Right forelimb (tissue), 1 donor: Measurements from ENCODE around the gene MISP.
"Not testable (repeated sequence)": the region's sequence is repeated elsewhere in the genome, so short reads cannot be mapped to it uniquely, and the experiment has no call there.

Source experiments
- DNase-seq: peaks from one replicate; pipeline ENCODE4 v3.0.0-alpha.2; 2018

The MISP gene

DNA sequence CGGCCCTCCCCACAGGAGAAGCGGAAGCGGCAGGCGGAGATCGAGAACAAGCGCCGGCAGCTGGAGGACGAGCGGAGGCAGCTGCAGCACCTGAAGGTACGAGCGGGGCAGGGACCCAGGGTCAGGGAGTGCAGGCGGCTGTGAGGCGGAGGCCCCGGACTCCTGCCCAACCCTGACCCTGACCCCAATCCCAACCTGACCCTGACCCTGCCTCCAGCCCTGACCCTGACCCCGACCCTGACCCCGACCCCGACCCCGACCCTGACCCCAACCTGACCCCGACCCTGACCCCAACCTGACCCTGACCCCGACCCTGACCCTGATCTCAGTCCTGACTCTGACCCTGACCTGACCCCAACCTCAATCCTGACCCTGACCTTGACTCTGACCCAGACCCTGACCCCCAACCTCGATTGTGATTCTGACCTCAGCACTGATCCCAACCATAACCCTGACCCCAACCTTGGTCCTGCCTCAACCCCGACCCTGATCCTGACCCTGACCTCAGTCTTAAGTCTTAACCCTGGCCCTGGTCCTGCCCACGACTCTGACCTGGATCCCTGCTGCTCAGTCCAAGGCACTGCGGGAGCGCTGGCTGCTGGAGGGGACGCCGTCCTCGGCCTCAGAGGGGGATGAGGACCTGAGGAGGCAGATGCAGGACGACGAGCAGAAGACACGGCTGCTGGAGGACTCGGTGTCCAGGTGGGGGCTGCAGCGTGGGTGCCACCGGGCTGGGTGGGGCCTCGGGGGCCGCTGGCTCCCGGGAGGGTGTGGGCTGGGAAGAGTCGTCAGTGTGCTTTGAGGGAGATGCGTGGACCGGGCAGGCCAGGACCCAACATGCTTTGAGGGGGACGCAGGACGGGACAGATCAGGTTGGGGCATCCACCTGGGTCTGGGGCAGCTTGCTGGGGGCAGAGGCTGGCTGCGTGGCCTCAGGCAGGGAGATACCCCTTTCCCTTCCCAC lies 23.6 kb upstream of the MISP start:
- DNase-seq: no peak

DNA sequence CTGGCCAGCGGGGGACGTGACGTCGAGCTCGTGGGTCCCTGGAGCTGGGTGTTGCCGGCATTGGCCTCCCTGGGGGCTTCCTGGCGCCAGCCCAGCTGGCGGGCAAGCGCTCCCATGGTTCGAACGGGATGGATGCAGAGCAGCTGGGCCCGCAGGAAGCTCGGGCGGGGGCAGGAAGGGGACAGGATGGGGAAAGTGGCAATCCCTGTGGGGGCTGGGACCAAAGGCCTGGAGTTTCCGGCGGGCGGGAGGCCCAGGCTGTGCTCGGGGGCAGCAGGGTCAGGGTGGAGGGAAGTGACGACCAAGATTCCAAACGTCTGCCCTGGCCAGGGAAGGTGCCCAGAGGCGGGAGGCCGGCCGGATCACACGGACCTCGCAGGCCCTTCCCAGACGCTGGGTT lies 22.9 kb upstream of the MISP start:
- DNase-seq: no peak

GRCh38 chr19:729564-729963 lies 21.3 kb upstream of the MISP start:
- not testable (repeated sequence) for DNase-seq

DNA sequence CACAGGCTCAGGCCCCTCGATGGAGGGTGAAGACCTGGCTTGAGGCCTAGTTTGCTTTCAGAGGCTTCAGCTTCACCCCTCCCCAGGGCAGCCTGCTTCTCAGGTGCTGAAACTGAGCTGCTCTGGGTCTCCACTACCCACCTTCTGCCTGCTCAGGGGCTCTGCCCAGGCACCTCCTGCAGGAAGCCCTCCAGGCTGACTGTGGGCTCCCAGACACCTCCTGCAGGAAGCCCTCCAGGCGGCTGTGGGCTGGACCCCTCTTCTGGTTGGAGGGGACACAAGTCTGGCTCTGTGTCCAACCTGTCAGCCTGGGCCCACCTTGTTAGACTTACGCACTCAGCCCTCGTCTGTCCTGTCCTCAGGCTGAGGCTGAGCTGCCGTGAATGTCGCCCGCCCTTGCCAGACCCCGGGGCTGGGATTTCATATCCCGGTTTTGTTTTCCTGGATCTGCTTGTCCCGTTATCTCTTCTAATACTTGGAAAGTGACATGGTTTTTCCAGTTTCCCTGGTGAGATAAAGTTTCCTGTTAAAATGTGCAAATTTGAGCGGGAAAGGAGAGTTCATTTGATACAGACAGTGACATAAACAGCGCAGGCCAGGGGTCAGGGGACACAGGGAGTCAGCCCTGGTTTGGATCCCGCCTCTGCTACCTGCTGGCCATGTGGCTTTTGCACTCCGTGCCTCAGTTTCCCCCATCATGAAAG lies 20.8 kb upstream of the MISP start:
- DNase-seq: no peak

DNA sequence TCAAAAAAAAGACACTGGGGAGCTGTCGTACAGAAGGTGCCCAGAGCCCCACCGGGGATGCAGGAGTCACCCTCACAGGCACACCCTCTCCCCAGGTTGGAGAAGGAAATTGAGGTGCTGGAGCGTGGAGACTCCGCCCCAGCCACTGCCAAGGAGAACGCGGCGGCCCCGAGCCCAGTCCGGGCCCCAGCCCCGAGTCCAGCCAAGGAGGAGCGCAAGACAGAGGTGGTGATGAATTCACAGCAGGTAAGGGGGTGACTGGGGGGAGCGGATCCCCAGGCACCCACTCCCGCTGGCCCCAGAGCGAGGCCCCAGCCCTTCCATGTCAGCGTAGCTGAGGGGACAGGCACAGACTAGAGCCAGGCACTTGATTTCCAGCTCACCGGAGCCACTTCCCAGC lies 19.9 kb upstream of the MISP start:
- DNase-seq: no peak

DNA sequence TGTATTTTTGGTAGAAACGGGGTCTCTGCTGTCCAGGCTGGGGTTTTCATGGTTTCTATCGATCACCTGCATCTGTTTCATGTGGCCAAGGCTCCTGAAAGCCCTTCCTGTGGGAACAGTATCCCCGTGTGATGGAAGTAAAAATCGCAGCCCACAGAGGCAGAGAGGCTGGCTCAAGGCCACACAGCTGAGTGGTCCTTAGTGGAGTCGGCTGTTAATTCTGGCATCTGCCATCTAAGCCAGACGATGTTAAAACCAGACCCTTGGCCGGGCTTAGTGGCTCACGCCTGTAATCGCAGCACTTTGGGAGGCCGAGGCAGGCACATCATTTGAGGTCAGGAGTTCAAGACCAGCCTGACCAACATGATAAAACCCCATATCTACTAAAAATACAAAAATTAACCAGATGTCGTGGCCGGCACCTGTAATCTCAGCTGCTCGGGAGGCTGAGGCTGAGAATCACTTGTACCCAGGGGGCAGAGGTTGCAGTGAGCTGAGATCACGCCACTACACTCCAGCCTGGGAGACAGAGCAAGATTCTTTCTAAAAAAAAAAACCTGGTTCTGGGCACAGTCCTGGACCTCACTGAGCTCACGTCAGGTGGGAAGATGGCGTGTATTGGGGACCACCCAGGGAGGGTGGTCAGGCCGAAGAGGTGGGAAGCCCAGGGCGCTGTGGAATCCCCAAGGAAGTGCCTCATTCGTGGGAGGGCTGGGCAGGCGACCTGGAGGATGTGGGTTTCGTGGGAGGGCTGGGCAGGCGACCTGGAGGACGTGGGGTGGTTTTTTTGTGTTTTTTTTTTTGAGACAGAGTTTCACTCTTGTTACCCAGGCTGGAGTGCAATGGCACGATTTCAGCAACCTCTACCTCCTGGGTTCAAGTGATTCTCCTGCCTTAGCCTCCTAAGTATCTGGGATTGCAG lies 18.5 kb upstream of the MISP start:
- DNase-seq: no peak

- no peak for DNase-seq
Measured at GRCh38 chr19:734716-735115, 16.2 kb upstream of the MISP start.

DNA sequence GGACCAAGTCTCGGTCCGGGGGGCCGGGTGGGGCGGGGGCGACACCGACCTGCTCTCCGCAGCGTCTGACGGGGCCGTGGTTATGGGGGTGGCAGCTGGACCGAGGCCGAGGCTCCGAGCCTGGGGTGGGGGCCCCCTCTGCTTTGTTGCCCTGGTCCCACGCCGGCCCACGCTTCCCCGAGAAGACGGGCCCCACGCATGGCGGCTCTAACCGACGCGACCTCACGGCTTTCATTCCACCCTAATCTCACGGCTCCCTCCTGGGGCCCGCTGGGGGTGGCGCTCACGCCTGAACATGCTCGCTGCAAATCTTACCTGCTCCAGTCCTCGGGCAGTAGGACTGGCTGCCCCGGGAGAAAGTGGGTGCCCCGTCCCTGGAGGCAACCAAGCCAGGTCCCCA lies 14.8 kb upstream of the MISP start:
- DNase-seq: no peak

- DNase-seq: peak; percentile 68
Measured at GRCh38 chr19:737591-738093, 13.3 kb upstream of the MISP start.

GRCh38 chr19:738509-739128 lies 12.3 kb upstream of the MISP start:
- no peak for DNase-seq

DNA sequence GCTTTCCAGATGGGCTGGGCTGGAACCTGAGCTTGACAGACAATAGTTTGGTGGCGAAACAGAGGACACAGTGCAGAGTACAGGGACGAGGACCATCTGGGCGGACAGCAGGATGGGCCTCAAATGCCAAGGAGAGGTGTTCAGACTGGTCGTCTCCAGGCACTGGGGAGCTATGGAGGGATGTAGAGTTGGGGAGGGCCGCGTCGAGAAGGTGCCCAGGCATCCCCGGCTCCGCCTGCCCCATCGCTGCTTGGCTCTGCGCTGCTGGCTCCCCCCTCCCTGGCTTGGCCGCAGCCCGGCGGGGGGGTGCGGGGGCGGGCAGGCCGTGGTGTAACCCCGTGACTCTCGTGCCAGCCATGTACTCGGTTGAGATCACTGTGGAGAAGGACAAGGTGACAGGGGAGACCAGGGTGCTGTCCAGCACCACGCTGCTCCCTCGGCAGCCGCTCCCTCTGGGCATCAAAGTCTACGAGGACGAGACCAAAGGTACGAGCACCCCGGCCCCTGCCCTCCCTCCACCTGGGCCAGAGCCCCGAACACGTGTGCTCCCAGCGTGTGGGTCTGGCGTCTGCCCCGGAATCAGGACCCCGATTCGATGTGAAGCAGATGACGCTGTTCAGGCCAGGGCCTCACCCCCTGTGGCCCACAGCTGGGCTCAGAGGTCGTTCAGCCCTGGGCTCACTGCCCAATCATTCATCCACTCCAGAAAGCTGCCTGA lies 10.8 kb upstream of the MISP start:
- DNase-seq: no peak

DNA sequence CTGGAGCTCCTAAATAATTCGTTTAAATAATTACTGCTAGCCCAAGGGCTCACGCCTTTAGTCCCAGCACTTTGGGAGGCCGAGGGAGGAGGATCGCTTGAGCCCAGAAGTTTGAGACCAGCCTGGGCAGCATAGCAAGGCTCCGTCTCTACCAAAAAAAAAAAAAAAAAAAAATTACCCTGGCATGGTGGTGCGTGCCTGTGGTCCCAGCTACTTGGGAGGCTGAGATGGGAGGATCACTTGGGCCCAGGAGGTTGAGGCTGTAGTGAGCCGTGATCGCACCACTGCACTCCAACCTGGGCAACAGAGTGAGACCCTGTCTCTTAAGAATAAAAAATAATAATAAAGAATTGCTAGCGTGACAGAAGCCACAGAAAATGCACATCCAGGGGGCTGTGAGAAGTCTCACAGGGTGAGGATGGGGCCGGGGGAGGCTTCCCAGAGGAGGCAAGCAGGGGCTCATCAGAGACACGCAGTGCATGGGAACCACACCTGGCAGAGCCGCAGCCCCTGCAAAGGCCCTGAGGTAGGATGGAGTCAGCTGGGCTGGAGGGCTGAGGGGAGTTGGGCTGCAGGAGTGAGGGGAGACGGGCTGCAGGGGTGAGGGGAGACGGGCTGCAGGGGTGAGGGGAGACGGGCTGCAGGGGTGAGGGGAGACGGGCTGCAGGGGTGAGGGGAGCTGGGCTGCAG lies 10.0 kb upstream of the MISP start:
- not testable (repeated sequence) for DNase-seq

DNA sequence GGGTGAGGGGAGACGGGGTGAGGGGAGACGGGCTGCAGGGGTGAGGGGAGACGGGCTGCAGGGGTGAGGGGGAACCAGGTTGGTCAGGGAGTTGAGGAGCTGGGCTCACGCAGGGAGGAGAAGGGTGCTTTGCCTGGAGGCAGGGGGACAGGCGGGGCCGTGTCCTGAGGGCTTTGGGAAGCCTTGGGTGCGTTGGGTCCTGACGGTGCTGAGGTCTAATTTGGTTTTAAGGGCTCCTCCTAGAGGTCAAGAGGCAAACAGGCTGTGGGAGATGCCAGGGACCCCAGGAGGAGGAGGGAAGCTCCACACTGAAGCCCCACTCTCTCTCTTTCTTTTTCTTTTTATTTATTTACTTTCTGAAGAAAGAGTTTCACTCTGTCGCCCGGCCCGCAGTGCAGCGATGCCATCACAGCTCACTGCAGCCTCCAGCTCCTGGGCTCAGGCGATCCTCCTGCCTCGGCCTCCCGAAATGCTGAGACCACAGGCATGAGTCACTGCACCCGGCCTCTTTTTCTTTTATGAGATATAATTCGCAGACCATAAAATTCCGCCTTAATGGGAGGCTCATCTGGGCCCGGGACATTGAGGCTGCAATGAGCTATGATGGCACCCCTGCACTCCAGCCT lies 9.3 kb upstream of the MISP start:
- no peak for DNase-seq

- no peak for DNase-seq
Measured at GRCh38 chr19:742540-743075, 8.3 kb upstream of the MISP start.

- DNase-seq: peak; percentile 71
Measured at GRCh38 chr19:743168-743687, 7.7 kb upstream of the MISP start.

DNA sequence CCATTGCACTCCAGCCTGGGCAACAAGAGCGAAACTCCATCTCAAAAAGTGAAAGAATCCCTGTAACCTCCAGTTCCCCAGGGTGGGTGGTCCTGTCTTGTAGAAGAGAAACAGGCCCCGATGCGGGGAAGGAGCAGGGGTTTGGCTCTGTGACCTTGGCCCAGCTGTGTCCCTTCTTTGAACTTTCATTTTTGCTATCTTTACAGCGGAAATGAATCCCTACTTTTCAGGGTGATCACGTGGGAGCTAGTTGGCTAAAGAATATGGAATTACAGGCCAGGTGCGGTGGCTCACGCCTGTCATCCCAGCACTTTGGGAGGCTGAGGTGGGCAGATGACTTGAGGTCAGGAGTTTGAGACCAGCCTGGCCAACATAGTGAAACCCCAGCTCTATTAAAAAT lies 5.8 kb upstream of the MISP start:
- not testable (repeated sequence) for DNase-seq

DNA sequence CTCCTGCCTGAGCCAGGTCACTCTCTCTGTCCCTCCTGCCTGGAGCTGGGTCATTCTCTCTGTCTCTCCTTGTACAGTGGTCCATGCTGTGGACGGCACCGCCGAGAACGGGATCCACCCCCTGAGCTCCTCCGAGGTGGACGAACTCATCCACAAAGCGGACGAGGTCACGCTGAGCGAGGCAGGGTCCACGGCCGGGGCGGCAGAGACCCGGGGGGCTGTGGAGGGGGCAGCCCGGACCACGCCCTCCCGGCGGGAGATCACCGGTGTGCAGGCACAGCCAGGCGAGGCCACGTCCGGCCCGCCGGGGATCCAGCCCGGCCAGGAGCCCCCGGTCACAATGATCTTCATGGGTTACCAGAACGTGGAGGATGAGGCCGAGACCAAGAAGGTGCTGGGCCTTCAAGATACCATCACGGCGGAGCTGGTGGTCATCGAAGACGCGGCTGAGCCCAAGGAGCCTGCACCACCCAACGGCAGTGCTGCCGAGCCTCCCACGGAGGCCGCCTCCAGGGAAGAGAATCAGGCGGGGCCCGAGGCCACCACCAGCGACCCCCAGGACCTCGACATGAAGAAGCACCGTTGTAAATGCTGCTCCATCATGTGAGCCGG lies 4.6 kb upstream of the MISP start:
- DNase-seq: no peak

GRCh38 chr19:746956-747355 lies 4.0 kb upstream of the MISP start:
- DNase-seq: no peak

DNA sequence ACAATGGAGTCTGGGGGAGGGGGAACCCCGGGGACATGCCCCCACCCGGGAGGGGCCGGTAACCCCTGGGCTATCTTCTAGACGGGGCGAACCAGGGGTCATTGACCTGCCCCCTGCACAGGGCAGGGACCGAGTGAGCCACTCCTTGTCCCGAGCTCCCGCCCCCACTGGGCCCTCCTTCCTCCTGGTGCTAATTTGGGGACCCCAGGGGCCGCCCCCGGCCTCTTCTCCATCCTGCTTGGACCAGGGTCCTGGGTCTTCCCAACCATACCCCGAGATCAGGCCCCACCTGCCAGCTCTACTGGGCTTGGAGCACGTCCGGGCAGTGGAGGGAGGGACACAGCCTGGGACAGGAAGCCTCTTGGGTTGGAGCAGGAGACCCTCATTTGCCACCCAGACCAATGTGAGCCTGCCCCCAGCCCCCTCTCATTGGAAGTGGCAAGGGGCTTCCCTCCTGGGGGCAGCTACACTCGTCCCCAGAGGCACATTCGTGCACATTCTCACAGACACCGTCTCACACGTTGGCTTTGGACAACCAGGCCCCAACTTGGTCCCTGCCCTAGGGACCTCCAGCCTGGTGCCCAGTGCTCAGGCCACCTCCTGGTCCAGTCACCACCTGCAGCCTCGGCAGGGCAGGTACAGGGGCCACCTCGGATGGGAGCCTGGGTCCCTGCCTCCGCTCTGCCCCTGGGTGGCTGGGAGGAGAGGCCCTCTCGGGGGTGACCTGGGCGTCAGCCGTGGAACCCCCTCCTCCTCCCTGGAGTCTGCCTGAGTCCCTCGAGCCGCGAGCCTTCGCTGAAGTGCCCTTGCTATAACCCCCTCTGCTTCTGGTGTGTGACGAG lies 3.3 kb upstream of the MISP start:
- no peak for DNase-seq
